Left ventricle myocardium superior (tissue), 1 donor: ENCODE results near the gene UVRAG. TPM values are rescaled to one million over a fixed set of nuclear protein-coding genes. Genes with fewer than 3 reads are reported as not detected.
"Not testable (repeated sequence)": the region's sequence is repeated elsewhere in the genome, so short reads cannot be mapped to it uniquely, and the experiment has no call there.

Experiments used
- ATAC-seq: fragments of 200-7000 bp; cut with Tn5 transposase; one replicate; pipeline ENCODE4 v1.9.1; 2020; ENCODE audit warnings: mild to moderate bottlenecking, moderate library complexity
- DNase-seq: peaks from one replicate; pipeline ENCODE4 v3.0.0-alpha.2; 2020
- intact Hi-C: fragments of 100-400 bp; cut with micrococcal nuclease; formaldehyde crosslinking; loops from one replicate; pipeline ENCODE4 v1.11.0; 2022
- total RNA-seq: library from RNA; stranded (reverse); fragmentation: NEBNext Ultra II Directional; extraction: Animal tissue kit (Norgen Biotek cat#: 25700); gene quantifications from one replicate; pipeline ENCODE4 v1.2.1, GENCODE V29; 2021
- donor health status: DM: no; HTN: yes; CAD: no; lungs with severe emphysema.

UVRAG gene
- total RNA-seq, 1 donor from 2014 or later, result 14.9 TPM

DNA sequence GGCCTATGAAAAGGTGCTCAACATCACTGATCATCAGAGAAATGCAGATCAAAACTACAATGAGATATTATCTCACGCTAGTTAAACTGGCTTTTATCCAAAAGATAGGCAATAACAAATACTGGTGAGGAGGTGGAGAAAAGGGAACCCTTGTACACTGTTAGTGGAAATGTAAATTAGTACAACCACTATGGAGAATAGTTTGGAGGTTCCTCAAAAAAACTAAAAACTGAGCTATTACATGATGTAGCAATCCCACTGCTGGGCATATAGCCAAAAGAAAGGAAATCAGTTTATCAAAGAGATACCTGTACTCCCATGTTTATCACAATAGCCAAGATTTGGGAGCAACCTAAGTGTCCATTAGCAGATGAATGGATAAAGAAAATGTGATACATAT is 118.7 kb downstream of the UVRAG start:
- intact Hi-C loops, DNase-seq, ATAC-seq: not testable (repeated sequence)

DNA sequence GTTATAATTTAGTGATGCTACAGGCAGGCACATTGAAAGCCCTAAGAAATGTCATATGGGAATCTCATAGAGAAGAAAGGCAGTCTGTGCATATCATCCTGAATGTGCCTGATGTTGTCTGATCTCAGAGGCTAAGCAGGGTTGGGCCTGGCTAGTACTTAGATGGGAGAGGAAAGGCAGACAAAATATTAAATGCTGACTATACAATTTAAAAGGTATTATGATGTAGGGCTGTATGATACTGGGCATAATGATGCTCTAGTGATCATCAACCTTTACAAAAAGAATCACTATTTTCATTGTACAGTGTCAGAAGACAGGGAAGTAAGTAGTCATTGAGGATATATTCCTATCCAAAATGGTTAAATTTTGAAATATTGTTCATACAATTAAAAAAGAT is 119.8 kb downstream of the UVRAG start:
- DNase-seq (no peak), ATAC-seq (no peak)
- intact Hi-C loops, result no loop called here

- DNase-seq (no peak), ATAC-seq (peak; percentile 33)
- intact Hi-C loops, result no loop called here
Observed at GRCh38 chr11:75938543-75938942, 123.5 kb downstream of the UVRAG start.

DNA sequence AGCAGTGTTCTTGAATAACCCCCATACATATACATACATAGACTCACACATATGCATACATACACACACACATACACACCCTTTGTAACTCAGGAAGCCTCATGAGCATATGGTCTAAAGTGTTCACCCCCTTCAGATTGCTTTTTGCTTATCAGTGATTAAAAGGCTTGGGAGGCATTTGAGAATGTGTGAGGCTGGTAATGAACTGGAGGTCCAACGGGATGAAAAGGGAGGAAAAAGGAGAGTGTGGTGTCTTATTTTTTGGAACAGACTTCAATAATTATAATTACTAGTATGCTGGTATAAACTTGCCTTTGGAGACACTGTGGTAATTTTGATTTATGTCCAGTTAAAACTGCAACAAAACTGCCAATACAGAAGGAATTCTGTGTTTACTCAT is 124.5 kb downstream of the UVRAG start:
- no peak for ATAC-seq
- DNase-seq, result no peak
- intact Hi-C loops, result no loop called here

DNA sequence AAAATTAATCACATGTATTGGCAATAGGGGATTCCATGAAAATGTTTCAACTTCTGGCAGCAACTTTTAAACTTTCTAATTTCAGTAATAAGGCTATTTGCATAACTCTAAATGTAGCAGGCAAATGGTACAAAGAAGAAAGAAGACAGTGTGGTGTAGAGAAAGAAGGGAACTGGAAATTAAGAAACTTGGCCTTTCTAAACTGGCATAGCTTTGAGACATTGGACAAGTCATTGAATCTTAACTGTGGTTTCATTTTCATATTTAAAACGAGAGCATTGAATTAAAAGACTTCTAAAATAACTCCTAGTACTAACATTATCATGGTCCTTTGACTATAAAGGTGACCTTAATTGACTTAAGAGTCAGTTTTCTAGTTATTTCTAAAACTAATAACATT is 125.0 kb downstream of the UVRAG start:
- intact Hi-C loops, result no loop called here
- ATAC-seq (no peak), DNase-seq (no peak)

DNA sequence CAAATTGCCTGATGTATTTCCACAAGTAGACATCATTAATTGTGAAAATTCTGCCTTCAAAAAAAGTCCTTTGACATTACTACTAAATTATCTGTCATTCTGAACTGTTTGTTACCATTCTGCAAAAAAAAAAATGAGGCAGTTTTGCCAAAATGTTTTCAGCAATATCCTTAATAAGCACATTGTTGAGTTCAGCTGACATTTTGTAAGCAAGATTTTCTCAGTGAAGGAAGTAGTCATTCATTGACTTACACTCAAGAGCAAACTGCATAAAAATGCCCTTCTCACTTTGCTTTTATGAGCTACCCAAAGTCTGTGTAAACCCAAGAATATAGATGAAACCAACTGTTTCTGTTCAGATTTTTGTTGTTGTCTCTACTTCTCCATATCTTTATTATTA is 125.9 kb downstream of the UVRAG start:
- DNase-seq (no peak), ATAC-seq (peak; percentile 19)
- intact Hi-C loops, result no loop called here

- ATAC-seq (no peak), DNase-seq (no peak)
- intact Hi-C loops, result no loop called here
Observed at GRCh38 chr11:75944515-75944914, 129.5 kb downstream of the UVRAG start.

- intact Hi-C loops, result no loop called here
- no peak for ATAC-seq
- no peak for DNase-seq
Observed at GRCh38 chr11:75945446-75945845, 130.4 kb downstream of the UVRAG start.

- intact Hi-C loops, result no loop called here
- ATAC-seq (no peak), DNase-seq (no peak)
Observed at GRCh38 chr11:75945947-75946346, 130.9 kb downstream of the UVRAG start.

DNA sequence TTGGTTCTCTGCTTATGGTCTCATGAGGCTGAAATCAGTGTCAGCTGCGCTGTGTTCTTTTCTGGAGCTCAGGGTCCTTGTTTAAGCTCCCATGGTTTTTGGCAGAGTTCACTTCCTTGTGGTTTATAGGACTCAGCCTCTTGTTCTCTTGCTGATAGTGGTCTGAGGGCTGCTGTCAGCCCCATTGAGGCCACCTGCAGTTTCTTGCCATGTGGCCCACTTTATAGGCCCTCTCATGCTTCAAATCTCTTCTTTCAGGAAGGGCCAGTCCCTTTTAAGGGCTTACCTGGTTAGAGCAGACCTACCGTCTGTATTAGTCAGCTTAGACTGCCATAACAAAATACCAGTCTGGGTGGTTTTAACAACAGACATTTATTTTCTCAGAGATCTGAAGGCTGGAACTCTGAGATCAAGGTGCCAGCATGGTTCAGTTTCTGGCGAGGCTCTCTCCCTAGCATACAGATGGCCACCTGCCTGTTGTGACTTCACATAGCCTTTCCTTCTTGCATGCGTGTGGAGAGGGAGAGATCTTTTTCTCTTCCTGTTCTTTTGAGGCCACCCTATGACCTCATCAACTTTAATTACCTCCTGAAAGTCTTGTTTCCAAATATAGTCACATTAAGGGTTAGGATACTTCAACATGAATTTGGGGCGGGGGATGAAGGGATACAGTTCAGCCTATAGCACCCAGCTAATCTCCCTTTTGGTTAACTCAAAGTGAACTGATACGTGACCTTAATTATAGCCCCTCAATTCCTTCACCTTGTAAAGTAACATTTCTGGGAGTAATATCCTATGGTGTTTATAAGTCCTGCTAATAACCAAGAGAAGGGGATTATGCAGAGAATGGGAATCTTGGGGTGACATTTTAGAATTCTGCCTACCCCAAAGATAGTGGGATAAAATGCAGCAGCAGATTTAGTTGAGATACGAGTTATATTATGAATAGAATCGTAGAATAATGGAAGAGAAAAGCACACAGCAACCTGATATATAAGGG is 131.8 kb downstream of the UVRAG start:
- intact Hi-C loops, result no loop called here
- ATAC-seq (peak; percentile 91), DNase-seq (no peak)

- intact Hi-C loops, result no loop called here
- DNase-seq (no peak), ATAC-seq (no peak)
Observed at GRCh38 chr11:75949023-75949672, 134.1 kb downstream of the UVRAG start.

DNA sequence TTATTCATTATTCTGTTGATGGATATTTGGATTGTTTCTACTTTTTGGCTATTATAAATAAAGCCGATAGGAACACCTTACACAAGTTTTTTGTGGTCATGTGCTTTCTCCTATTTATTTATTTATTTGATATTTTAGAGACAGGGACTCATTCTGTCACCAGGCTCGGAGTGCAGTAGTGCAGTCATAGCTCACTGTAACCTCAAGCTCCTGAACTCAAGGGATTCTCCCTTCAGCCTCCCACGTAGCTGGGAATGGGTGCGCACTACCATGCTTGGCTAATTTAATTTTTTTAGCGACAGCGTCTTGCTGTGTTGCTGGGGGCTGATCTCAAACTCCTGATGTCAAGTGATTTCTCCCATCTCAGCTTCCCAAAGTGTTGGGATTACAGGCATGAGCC is 135.1 kb downstream of the UVRAG start:
- intact Hi-C loops, result no loop called here
- DNase-seq (no peak), ATAC-seq (no peak)

- DNase-seq (no peak), ATAC-seq (peak; percentile 60)
- intact Hi-C loops, result no loop called here
Observed at GRCh38 chr11:75954039-75954438, 139.0 kb downstream of the UVRAG start.

GRCh38 chr11:75955443-75955842 is 140.4 kb downstream of the UVRAG start:
- DNase-seq, result no peak
- no peak for ATAC-seq
- intact Hi-C loops, result no loop called here

DNA sequence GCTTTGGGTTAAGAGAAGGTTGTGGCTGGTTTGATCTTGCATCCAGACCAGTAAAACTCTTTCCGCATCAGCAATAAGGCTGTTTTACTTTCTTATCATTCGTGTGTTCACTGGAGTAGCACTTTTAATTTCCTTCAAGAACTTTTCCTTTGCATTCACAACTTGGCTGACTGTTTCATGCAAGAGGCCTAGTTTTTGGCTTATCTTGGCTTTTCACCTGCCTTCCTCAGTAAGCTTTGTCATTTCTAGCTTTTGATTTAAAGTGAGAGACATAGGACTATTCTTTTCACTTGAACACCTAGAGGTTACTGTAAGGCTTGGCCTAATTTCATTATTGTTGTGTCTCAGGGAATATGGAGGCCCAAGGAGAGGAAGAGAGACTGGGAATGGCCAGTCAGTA is 144.5 kb downstream of the UVRAG start:
- no peak for ATAC-seq
- no peak for DNase-seq
- intact Hi-C loops, result no loop called here

DNA sequence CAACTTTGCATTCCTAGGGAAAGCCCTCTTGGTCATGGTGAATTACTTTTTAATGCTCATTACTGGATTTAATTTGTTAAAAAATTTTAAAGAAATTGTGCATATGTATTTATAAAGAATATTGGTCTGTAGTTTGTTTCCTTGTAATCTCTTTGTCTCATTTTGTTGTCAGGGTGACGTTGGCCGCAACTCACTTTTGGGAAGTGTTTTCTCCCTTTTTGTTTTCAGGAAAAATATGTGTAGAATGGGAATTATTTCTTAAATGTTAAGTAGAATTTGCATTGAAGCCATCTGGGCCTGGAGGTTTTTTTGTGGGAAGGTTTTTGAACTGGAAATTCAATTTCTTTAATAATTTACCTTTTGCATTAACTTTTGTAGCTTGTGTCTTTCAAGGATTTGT is 149.1 kb downstream of the UVRAG start:
- no peak for DNase-seq
- ATAC-seq, result no peak

DNA sequence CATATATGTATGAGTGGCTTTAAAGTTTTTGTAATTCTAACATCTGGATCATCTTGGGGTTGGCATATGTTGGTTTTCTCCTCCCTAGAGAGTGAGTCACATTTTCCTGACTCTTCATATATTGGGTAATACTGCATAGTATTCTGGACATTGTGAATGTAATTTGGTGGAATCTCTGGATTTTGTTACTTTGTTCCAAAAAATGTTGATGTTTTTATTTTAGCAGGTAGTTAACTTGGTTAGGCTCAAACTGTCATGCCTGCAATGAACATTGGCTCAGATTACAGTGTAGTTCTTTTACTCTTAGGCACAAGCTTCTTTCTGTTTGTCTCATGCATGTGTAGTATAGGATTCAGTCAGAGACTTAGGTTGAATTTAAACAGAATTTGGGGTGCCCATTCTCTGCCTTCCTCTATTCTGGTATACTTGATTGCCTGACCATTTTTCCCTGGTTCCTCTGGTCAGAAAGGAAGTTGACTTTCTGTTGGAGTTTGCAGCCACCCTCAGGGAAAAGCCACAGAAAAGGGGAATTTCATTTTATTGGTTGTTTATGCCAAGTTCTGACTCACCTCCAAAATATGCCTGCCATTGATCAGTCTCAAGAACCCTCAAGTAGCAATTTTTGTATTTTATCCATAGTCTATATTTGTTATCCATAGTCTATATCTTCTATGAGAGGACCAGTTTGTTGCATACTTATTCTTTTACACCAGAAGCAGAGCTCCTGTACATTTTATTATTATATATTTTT is 151.7 kb downstream of the UVRAG start:
- intact Hi-C loops, result no loop called here
- DNase-seq (no peak), ATAC-seq (no peak)

More for the DNA sequence above, 149.1 kb downstream of the UVRAG start:
- intact Hi-C loops, result no loop called here

DNA sequence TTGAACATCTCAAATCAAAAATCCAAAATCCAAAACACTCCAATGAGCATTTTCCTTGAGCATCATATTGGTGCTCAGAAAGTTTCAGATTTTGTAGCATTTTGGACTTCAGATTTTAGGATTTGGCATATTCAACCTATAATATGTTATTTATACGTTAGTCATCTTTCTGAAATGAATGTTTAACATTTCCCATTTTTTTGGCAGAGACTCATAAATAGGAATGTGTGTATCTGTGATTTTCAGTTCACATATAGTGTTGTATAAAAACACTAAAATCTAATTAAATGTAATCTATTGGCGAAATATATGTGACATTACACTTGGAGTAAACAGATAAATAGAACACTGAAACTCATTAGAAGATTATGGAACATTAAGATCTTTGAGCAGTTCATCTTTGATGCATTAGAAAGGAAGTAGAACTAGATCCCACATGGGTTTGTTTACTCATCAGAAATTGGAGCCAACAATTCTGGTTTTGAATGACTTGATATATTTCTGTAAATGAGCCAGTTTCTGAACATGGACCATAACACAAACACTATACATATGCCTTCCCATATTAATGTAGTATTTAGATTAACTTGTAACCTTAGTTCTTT is 153.1 kb downstream of the UVRAG start:
- no peak for DNase-seq
- intact Hi-C loops, result no loop called here
- ATAC-seq, result no peak

DNA sequence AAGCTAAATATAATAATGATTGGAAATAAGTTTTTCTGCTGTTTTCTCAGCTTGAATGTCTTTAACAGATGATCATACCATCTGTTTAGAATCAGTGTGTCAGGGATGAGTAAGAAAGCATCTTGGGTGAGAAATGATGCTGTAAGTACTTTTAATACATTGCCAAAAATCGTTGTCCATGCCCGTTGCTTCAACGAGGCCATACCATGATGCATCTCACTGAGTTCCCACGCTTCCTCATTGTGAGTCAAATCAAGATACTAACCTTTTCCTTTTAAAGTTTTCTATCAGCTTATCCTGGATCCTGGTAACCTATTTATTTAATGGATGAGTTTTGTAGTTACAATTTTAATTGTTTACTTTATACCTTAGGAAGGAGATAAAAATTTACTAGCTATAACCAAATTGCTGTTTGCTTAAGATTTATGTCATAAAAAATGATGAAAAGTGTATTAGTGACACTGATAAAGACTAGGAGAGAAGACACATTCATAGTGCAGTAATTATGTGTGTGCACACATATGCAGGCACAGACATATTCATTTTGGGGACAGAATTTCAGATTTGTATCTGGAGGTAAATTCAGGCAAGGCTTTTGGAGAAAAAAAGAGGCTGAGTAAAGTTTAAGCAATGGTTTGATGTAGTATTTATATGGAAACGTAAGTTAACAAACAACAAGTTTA is 154.8 kb downstream of the UVRAG start:
- DNase-seq (no peak), ATAC-seq (no peak)
- intact Hi-C loops, result no loop called here
